ENCODE results near the gene LINGO1. TPM values are rescaled to one million over a fixed set of nuclear protein-coding genes. Genes with fewer than 3 reads are reported as not detected.

LINGO1 gene, protein sequence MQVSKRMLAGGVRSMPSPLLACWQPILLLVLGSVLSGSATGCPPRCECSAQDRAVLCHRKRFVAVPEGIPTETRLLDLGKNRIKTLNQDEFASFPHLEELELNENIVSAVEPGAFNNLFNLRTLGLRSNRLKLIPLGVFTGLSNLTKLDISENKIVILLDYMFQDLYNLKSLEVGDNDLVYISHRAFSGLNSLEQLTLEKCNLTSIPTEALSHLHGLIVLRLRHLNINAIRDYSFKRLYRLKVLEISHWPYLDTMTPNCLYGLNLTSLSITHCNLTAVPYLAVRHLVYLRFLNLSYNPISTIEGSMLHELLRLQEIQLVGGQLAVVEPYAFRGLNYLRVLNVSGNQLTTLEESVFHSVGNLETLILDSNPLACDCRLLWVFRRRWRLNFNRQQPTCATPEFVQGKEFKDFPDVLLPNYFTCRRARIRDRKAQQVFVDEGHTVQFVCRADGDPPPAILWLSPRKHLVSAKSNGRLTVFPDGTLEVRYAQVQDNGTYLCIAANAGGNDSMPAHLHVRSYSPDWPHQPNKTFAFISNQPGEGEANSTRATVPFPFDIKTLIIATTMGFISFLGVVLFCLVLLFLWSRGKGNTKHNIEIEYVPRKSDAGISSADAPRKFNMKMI
- polyA plus RNA-seq: 25.0 TPM
- long read RNA-seq, donor 1: 0 reads
- long read RNA-seq, donor 2, partial matches to known transcripts: 0 of 4 reads
- long read RNA-seq, donor 2, other reads (novel, unspliced or antisense): 0 of 4 reads
- long read RNA-seq, donor 3: 0 reads
- long read RNA-seq, donor 4: 0 reads
- long read RNA-seq, donor 5, partial matches to known transcripts: 0 of 3 reads
- long read RNA-seq, donor 5, other reads (novel, unspliced or antisense): 0 of 3 reads
- long read RNA-seq, donor 6, partial matches to known transcripts: 0 of 7 reads
- long read RNA-seq, donor 6, other reads (novel, unspliced or antisense): 5 of 7 reads
- long read RNA-seq, donor 7, partial matches to known transcripts: 0 of 2 reads
- long read RNA-seq, donor 7, other reads (novel, unspliced or antisense): 0 of 2 reads
- long read RNA-seq, donor 8, partial matches to known transcripts: 0 of 2 reads
- long read RNA-seq, donor 8, other reads (novel, unspliced or antisense): 0 of 2 reads
- long read RNA-seq, donor 9, partial matches to known transcripts: 0 of 2 reads
- long read RNA-seq, donor 9, other reads (novel, unspliced or antisense): 0 of 2 reads
- long read RNA-seq, donor 10, transcript LINGO1-201 (2 exons, 3,055 nt): major isoform, 5 of 5 reads
- long read RNA-seq, donor 10, partial matches to known transcripts: 0 of 5 reads
- long read RNA-seq, donor 10, other reads (novel, unspliced or antisense): 0 of 5 reads
- long read RNA-seq, donor 11, partial matches to known transcripts: 0 of 3 reads
- long read RNA-seq, donor 11, other reads (novel, unspliced or antisense): 0 of 3 reads

DNA sequence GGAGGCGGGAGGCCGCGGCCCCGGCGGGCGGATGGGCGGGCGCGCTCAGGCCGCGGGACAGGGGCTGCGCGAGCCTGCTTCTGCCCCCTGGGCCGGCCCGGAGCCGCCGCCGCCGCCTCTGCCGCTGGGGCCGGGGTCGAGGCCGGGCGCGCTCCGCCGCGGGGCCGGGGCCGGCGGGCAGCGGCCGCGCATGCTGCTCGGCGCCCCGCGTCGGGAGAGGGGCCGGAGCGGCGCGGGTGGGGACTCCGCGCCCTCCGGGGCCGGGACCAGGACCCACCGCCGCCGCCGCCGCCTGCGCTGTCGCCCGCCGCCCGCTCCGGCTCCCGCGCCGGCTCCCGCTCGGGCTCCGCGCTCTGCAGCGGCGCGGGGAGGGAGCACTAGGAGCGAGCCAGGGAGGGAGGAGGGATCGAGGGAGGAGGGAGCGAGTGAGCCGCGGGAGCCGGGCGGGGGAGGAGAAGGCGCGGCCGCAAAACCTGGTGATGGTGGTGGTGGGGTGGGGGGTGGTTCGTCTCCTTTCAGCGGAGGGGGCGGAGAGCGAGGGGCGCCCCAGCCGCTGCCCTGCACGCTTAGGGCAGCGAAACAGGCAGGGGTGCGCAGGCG lies at the start of gene LINGO1:
Gene LINGO1, minus strand, starts transcription at position 379 of the 600 bp plus-strand sequence. CDS start 597 bp downstream, outside the sequence.
- Histone ChIP-seq H3K27me3 (ENCODE audit: control insufficient read depth, insufficient read depth, low read length) (peaks cover 79% of the 10 kb centered on the region), H3K9me3 (ENCODE audit: control insufficient read depth, low read depth, low read length) (no peaks in the 10 kb centered on the region), H3K4me1 (ENCODE audit: control insufficient read depth, insufficient read depth, low read length) (peaks cover 6% of the 10 kb centered on the region), H3K27ac (ENCODE audit: low read length) (no peak within 1 kb of the TSS), H3K4me3 (ENCODE audit: low read length) (peak within 1 kb of the TSS; percentile 39), H3K36me3 (ENCODE audit: control insufficient read depth, insufficient read depth, low read length) (no peaks in the 10 kb centered on the region)
- peak in 1 of 2 donors; percentile 50 for DNase-seq
- whole genome bisulfite sequencing (ENCODE audit: insufficient coverage, low lambda C conversion rate): no CpG with 5 or more reads among the region's 88 CpGs

DNA sequence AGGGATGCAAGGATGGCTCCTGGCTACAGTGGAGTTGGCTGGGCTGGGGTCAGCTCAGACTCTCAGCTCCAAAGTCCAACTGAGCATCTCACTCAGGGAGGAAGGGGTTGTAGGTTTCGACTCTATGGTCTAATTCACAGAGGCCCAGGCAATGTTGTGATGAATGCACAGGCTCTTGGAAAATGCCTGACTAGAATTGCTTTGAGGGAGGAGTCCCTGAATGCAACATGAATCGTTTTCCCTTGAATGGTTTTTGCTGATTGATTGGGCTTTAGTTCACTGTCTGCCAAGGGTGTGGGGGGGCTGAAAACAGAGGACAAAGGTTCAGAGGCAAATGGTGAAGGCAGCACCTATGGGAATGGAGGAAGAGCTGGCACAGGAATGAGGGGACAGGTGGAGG lies 48.6 kb upstream of the LINGO1 start:
- no peak for DNase-seq
- H3K4me3 ChIP-seq (ENCODE audit: low read length): no peak overlapping the region
- H3K27me3 ChIP-seq (ENCODE audit: control insufficient read depth, insufficient read depth, low read length): peaks cover 6% of the 10 kb centered on the region
- H3K27ac ChIP-seq (ENCODE audit: low read length): no peak overlapping the region
- no peaks in the 10 kb centered on the region for H3K9me3 ChIP-seq (ENCODE audit: control insufficient read depth, low read depth, low read length)
- H3K36me3 ChIP-seq (ENCODE audit: control insufficient read depth, insufficient read depth, low read length): no peaks in the 10 kb centered on the region
- H3K4me1 ChIP-seq (ENCODE audit: control insufficient read depth, insufficient read depth, low read length): no peaks in the 10 kb centered on the region
- WGBS (ENCODE audit: insufficient coverage, low lambda C conversion rate): 38% methylated on average over 1 of the region's 2 CpGs

GRCh38 chr15:77676569-77677375 lies 44.1 kb upstream of the LINGO1 start:
- Histone ChIP-seq H3K36me3 (ENCODE audit: control insufficient read depth, insufficient read depth, low read length) (no peaks in the 10 kb centered on the region), H3K4me3 (ENCODE audit: low read length) (no peak overlapping the region), H3K9me3 (ENCODE audit: control insufficient read depth, low read depth, low read length) (no peaks in the 10 kb centered on the region), H3K27ac (ENCODE audit: low read length) (no peak overlapping the region), H3K27me3 (ENCODE audit: control insufficient read depth, insufficient read depth, low read length) (peaks cover 19% of the 10 kb centered on the region), H3K4me1 (ENCODE audit: control insufficient read depth, insufficient read depth, low read length) (no peaks in the 10 kb centered on the region)
- DNase-seq: no peak
- no CpG with 5 or more reads among the region's 18 CpGs for WGBS (ENCODE audit: insufficient coverage, low lambda C conversion rate)

GRCh38 chr15:77675806-77676415 lies 43.2 kb upstream of the LINGO1 start:
- H3K27me3 ChIP-seq (ENCODE audit: control insufficient read depth, insufficient read depth, low read length): peaks cover 26% of the 10 kb centered on the region
- H3K36me3 ChIP-seq (ENCODE audit: control insufficient read depth, insufficient read depth, low read length): no peaks in the 10 kb centered on the region
- WGBS (ENCODE audit: insufficient coverage, low lambda C conversion rate): 80% methylated on average over 1 of the region's 5 CpGs
- no peak overlapping the region for H3K27ac ChIP-seq (ENCODE audit: low read length)
- H3K4me3 ChIP-seq (ENCODE audit: low read length): no peak overlapping the region
- DNase-seq: no peak
- no peaks in the 10 kb centered on the region for H3K4me1 ChIP-seq (ENCODE audit: control insufficient read depth, insufficient read depth, low read length)
- H3K9me3 ChIP-seq (ENCODE audit: control insufficient read depth, low read depth, low read length): no peaks in the 10 kb centered on the region

DNA sequence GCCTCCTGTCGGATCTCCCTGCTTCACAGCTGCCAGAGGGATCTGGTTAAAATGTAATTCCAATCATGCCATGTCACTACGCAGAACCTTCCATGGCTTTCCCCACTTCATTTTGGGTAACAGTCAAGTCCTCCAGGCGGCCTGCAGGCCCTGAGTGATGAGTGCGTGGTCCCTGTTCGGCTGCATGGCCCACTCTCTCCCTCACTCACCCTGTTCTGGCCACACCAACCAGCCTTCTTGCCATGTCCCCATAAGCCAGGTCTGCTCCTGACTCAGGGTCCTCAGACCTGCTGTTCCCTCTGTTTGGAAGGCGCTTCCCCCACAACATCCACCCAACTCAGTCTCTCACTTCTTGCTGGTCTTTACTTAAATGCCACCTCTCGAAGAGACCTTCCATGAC lies 41.6 kb upstream of the LINGO1 start:
- WGBS (ENCODE audit: insufficient coverage, low lambda C conversion rate): no CpG with 5 or more reads among the region's 7 CpGs
- Histone ChIP-seq H3K4me3 (ENCODE audit: low read length) (no peak overlapping the region), H3K27me3 (ENCODE audit: control insufficient read depth, insufficient read depth, low read length) (peaks cover 28% of the 10 kb centered on the region), H3K36me3 (ENCODE audit: control insufficient read depth, insufficient read depth, low read length) (no peaks in the 10 kb centered on the region), H3K4me1 (ENCODE audit: control insufficient read depth, insufficient read depth, low read length) (no peaks in the 10 kb centered on the region), H3K9me3 (ENCODE audit: control insufficient read depth, low read depth, low read length) (no peaks in the 10 kb centered on the region), H3K27ac (ENCODE audit: low read length) (no peak overlapping the region)
- DNase-seq: no peak

- no peaks in the 10 kb centered on the region for H3K9me3 ChIP-seq (ENCODE audit: control insufficient read depth, low read depth, low read length)
- H3K36me3 ChIP-seq (ENCODE audit: control insufficient read depth, insufficient read depth, low read length): no peaks in the 10 kb centered on the region
- H3K4me1 ChIP-seq (ENCODE audit: control insufficient read depth, insufficient read depth, low read length): no peaks in the 10 kb centered on the region
- no peak overlapping the region for H3K4me3 ChIP-seq (ENCODE audit: low read length)
- H3K27ac ChIP-seq (ENCODE audit: low read length): no peak overlapping the region
- H3K27me3 ChIP-seq (ENCODE audit: control insufficient read depth, insufficient read depth, low read length): peaks cover 28% of the 10 kb centered on the region
- 86% methylated on average over 5 of the region's 5 CpGs for WGBS (ENCODE audit: insufficient coverage, low lambda C conversion rate)
- DNase-seq: no peak
Observed at GRCh38 chr15:77673866-77674265, 41.2 kb upstream of the LINGO1 start.

DNA sequence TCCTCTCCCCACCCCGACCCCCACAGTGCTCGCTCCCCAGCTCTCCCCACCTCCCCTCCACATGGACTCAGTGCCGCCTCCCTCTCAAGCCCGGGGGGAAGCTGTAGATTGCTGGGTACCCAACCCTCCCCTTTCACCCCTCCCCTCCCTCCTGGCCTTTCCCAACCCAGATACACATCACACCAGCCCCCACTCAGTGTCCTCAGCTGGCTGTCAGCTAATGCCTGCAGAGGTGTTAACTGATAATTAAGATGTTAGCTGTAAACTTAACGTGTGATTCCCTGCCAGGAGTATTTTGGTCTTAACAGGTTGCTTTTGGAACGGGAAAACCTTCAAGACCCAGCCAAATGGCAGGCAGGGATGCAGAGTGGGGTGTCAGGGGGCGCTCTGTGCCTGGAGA lies 39.4 kb upstream of the LINGO1 start:
- DNase-seq: no peak
- H3K27ac ChIP-seq (ENCODE audit: low read length): no peak overlapping the region
- no peaks in the 10 kb centered on the region for H3K4me1 ChIP-seq (ENCODE audit: control insufficient read depth, insufficient read depth, low read length)
- H3K36me3 ChIP-seq (ENCODE audit: control insufficient read depth, insufficient read depth, low read length): no peaks in the 10 kb centered on the region
- H3K9me3 ChIP-seq (ENCODE audit: control insufficient read depth, low read depth, low read length): no peaks in the 10 kb centered on the region
- H3K27me3 ChIP-seq (ENCODE audit: control insufficient read depth, insufficient read depth, low read length): peaks cover 28% of the 10 kb centered on the region
- no CpG with 5 or more reads among the region's 7 CpGs for WGBS (ENCODE audit: insufficient coverage, low lambda C conversion rate)
- no peak overlapping the region for H3K4me3 ChIP-seq (ENCODE audit: low read length)

DNA sequence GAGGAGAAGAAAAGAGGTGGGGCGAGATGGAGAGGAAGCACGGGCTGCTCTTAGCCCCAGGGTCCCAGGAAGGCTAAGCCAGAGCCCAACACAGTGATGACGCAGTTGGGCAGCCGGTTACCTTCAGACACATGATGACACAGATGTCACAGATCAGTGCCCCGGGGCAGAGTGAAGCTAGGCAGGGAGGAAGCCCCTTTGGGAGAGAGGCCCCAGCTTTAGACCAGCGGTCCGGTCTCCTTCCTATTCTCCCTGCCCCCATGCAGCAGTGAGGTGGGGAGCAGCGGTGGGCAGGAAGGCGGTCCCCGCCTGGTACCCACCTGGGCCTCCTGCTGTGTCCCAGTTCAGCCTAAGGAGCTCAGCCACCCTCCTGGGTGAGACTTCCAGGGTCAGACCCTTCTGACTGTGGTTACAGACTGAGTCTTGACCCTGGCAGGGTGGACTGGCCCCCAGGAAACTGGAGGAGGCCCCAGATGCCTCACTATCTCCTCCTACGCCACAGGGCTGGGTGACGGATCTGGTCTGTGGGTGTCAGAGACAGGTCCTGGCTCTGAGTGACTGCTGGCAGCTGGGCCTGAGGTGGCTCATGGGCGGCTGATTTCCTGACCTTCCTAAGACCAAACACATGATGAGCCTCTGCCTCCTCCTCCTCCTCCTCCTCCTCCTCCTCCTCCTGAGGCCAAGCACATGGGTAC lies 38.8 kb upstream of the LINGO1 start:
- H3K9me3 ChIP-seq (ENCODE audit: control insufficient read depth, low read depth, low read length): no peaks in the 10 kb centered on the region
- no peak overlapping the region for H3K4me3 ChIP-seq (ENCODE audit: low read length)
- H3K36me3 ChIP-seq (ENCODE audit: control insufficient read depth, insufficient read depth, low read length): no peaks in the 10 kb centered on the region
- no peak overlapping the region for H3K27ac ChIP-seq (ENCODE audit: low read length)
- H3K4me1 ChIP-seq (ENCODE audit: control insufficient read depth, insufficient read depth, low read length): no peaks in the 10 kb centered on the region
- WGBS (ENCODE audit: insufficient coverage, low lambda C conversion rate): no CpG with 5 or more reads among the region's 13 CpGs
- H3K27me3 ChIP-seq (ENCODE audit: control insufficient read depth, insufficient read depth, low read length): peaks cover 28% of the 10 kb centered on the region
- DNase-seq: no peak

Measured in large intestine (tissue), 12 donors.